Ammon's horn (tissue), 1 donor: ENCODE data around the gene SCG5.

Source experiments
- DNase-seq: peaks from one replicate; pipeline ENCODE4 v3.0.0-alpha.2; 2016; ENCODE audit warnings: low spot score

The SCG5 gene

GRCh38 chr15:32659340-32660155, 18.0 kb downstream of the SCG5 start:
- DNase-seq: no peak

- no peak for DNase-seq
Observed at GRCh38 chr15:32663671-32664070, 22.2 kb downstream of the SCG5 start.

GRCh38 chr15:32664796-32665195, 23.3 kb downstream of the SCG5 start:
- no peak for DNase-seq

- no peak for DNase-seq
Observed at GRCh38 chr15:32667321-32667720, 25.8 kb downstream of the SCG5 start.

- no peak for DNase-seq
Observed at GRCh38 chr15:32668942-32669341, 27.4 kb downstream of the SCG5 start.

- peak; percentile 89 for DNase-seq
Observed at GRCh38 chr15:32669896-32670611, 28.5 kb downstream of the SCG5 start.

GRCh38 chr15:32670623-32671022, 29.1 kb downstream of the SCG5 start:
- no peak for DNase-seq

GRCh38 chr15:32671339-32672325, 30.1 kb downstream of the SCG5 start:
- DNase-seq: peak; percentile 74

- DNase-seq: no peak
Observed at GRCh38 chr15:32674681-32675080, 33.2 kb downstream of the SCG5 start.

- DNase-seq: no peak
Observed at GRCh38 chr15:32675466-32675865, 34.0 kb downstream of the SCG5 start.

- no peak for DNase-seq
Observed at GRCh38 chr15:32676169-32676568, 34.7 kb downstream of the SCG5 start.

GRCh38 chr15:32677238-32677750, 35.8 kb downstream of the SCG5 start:
- DNase-seq: no peak

- DNase-seq: no peak
Observed at GRCh38 chr15:32679298-32679690, 37.8 kb downstream of the SCG5 start.

- DNase-seq: no peak
Observed at GRCh38 chr15:32682569-32682968, 41.1 kb downstream of the SCG5 start.

GRCh38 chr15:32682977-32683630, 41.6 kb downstream of the SCG5 start:
- DNase-seq: no peak

- peak; percentile 70 for DNase-seq
Observed at GRCh38 chr15:32683906-32684584, 42.5 kb downstream of the SCG5 start.

GRCh38 chr15:32685576-32685975, 44.1 kb downstream of the SCG5 start:
- no peak for DNase-seq

GRCh38 chr15:32687556-32687955, 46.0 kb downstream of the SCG5 start:
- DNase-seq: no peak

- no peak for DNase-seq
Observed at GRCh38 chr15:32688151-32688639, 46.7 kb downstream of the SCG5 start.

GRCh38 chr15:32690941-32691688, 49.6 kb downstream of the SCG5 start:
- DNase-seq: no peak
